Upper lobe of left lung (tissue), 4 donors: ENCODE results near the gene PRX.

Source experiments
- CTCF ChIP-seq, 6 experiments: fragments of 450-650 bp in 4 of 6; fragments of 200-600 bp in 2 of 6; sonication (generic) in 2 of 6; IDR thresholded peaks; one replicate each; pipeline ENCODE4 v1.5.1; 2016 to 2019; ENCODE audit warnings: antibody characterized with exemption in 6 of 6
- POLR2A ChIP-seq, 4 donors: fragments of 450-650 bp; IDR thresholded peaks; one replicate each; pipeline ENCODE4 v1.5.1; 2016 to 2017; ENCODE audit warnings: antibody characterized with exemption in 4 of 4, mild to moderate bottlenecking in 2 of 4
- POLR2AphosphoS5 ChIP-seq, 2 donors: sonication (generic); formaldehyde crosslinking; IDR thresholded peaks; one replicate each; pipeline ENCODE4 v1.5.1; 2017; ENCODE audit warnings: antibody characterized with exemption in 2 of 2

DNA sequence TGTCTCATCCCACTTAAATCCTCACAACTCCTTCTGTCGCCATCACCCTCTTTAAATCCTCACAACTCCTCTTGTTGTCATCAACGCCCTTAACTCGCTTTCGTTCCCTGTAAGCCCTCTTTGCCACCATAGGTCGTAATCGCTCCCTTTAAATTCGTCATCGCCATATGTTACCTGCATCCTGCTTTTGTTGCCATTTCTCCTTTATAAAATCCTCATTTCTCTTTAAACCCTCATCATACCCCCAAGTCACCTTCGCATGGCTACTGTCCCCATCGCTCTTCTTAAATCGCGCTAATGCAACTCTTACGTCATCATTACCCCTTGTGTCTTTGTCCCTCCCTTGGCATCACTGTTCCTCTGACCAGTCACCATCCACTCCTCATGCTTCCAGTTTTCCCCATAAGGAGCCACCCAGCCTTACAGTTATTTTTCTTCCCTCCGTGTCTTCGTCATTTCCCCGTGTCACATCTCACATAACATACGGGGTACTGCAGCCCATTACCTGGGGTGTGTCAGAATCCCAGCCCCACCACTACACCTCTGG is 64.1 kb downstream of the PRX start:
- no peak for TF ChIP-seq POLR2A (IDR thresholded peaks at IDR 0.05)
- TF ChIP-seq CTCF (IDR thresholded peaks at IDR 0.05) = no peak
- peak; percentile 6 to 20 for TF ChIP-seq POLR2AphosphoS5 (IDR thresholded peaks at IDR 0.05)
